HG03354 (cell line): ENCODE data around the gene MBNL2.

Experiments used
- ATAC-seq: cut with Tn5 transposase; IDR thresholded peaks from one replicate; pipeline ENCODE4 v1.9.1; 2021; ENCODE audit warnings: mild to moderate bottlenecking; ENCODE audit not compliant: unreplicated experiment, poor library complexity, severe bottlenecking

The MBNL2 gene

DNA sequence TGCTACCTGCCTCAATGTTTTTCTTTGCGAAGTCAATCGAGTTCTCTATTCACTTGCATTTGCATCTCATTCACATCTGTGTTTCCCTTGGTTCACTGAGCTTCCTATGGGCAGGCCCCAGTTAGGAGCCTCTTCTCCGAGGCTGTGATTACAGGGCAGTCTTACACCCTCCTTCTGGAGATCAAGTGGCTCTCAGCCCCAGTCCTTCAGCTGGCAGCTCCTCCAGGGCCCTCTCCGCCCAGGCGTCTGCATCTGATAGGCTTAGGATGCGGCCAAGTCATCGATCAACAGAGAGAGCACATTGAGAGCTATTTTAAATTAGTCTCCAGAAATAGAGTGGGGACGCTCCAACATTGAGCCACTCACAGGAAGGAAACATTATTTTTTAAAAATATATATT lies 44.2 kb downstream of the MBNL2 start:
- ATAC-seq, result no peak

DNA sequence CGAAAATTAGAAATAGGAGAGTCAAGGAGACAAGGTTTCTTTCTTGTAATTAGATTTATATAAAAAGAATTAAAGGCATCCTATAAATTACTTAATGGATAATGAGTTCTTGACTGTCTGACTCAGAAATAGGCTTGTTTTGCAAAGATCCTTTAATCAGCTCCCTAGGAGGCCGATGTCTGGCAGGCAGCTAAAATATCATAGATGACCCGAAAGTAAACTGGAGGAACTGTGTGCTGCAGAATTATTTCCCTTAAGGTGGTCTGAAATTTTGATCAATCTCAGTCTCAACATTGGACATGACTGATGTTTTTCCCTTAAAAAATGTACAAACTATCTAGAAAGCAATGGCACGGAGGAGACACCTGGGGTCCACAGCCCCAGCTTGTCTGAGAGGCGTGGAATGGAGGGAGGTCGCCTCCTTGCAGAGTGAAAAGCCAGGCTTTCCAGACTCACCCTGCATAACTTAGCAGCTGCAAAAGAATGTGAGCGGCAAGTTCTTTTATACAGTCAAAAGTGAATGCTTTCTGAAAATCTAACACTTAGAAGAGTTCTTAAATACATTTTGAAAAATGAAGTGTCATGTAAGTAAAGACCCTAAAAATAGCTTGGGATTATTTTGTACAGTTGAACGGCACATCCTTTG lies 44.8 kb downstream of the MBNL2 start:
- ATAC-seq, result no peak

DNA sequence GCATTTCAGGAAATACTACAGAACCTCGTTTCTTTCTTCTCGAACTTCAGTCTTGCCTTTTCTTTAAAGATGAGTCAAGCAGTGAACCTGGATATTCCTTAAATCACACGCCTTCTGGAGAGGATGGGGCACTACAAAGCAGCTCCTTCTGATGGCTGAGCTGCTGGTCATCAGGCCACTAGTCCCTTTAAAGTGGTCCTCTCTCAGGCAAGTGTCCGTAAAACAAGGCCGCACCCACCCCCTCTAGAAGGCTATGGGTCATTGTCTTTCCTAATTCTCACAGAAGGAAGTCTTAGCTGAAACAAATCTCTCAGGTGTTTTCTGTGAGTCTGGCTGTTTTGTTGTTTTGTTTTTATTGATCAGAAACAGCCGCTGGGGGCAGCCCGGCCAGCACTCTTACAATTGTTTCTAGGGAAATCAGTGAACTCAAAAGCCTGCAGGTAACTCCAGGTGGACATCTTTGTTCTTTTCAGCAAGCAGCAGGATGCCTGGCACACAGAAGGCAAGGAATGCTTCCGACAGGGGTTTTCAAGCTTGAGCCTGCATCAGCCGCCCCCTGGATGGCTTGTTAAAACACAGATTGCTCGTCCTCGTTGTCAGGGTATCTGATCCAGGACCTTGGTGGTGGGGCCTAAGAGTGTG lies 45.4 kb downstream of the MBNL2 start:
- ATAC-seq, result no peak

DNA sequence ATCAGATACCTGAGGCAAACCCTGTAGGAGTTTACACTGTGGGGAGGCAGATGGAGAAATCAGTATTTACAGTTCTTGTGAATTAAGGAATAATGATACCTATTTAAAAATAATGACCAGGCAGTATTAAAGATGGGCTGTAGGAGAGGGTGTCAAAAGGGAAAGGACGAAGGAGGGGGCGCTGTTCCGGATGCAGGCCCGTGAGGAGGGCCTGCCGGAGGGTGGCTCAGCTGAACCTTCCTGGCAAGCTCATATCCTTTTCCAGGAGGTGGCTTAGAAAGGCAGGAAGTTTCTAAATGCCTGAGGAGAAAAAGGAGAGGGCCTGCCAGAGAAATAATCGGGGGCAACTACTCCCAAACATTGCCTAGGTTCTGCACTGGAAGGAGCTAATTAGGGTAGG lies 46.6 kb downstream of the MBNL2 start:
- ATAC-seq, result no peak

DNA sequence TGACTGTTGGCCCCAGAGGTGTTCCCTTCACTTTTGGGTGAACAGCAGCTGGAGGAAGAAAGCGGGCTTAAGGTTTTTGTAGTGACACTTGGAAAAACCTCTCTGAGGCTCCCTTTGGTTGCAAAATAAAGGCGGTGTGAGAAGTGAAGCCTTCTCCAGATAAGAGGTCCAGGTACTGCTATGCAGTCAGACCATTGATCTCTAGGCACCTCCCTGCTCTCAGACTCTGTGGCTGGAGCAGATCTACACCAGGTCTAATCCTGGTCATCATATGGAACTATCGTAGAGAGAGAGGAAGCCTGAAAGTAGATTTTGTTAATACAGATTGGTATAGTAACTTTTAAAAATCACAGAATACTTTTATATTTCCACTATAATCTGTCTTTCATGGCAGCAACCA lies 47.5 kb downstream of the MBNL2 start:
- no peak for ATAC-seq

DNA sequence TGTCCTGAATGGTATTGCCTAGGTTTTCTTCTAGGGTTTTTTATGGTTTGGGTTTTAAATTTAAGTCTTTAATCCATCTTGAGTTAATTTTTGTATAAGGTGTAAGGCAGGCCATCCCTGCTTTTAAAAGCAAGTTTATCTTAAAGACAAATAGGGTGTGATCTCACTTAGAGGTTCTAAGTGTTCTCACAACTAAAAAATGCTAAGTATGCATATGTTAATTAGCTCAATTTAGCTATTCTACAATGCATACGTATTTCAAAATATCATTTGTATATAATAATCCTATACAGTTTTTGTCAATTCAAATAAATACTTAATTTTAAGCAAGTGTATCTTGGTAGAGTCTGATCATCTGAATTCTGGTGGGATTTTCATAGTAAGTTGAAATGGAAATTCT lies 50.4 kb downstream of the MBNL2 start:
- ATAC-seq, result no peak

DNA sequence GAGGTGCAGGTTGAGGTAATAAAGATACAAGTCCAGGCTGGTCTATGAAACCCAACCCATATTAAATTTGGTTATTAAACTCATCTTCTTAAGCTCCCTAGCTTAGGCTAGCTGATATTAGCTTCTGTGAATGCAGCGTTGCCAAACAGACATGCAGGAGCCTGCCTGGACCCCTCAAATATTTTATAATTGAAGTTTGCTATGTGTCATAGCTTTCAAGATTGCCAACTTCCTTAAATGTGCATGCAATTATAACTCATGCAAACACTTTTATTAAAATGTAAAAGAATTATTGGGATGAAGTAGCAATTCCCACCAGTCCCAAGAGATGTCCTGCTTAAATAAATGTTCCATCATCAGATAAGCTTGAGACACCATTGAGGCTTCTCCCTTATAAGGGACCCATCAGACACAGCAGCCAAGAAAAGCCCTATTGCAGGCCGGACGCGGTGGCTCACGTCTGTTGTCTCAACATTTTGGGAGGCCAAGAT lies 51.3 kb downstream of the MBNL2 start:
- ATAC-seq, result no peak

DNA sequence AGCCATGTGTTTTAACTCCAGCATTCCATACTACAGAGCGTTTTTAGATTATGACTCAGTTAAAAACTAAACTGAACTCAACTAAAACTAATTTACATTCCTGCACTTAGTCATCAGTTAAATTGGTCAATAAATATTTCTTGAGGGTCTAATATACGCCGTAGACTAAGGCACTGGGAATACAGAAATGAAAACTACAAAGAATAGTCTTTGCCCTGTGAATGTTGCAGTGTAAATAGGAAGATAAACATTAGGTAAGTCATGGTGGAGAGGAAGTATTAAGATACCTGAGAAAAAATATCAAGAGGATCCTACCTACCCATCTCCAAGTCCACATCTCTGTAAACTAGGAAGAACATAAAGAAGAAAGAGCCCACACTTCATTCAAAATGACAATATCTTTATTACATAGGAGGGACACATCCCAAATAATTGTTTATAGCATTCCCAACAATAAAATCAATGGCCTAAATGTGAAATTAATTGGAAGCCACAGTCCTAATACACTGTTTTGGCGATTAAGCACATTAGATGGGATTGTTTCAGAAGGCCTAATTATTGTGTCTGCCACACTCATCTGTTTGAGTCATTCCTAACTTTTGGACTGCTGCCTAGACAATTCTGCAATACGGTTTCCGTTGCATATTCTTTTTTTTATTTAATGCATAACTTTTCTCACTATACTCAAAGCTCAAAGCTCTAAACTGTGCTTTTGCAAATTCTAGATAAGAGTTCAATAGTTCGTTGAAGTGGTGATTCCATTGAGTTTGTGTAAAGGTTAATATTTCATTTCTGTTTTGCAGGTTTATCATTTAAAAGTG lies 52.9 kb downstream of the MBNL2 start:
- peak; percentile 48 for ATAC-seq

DNA sequence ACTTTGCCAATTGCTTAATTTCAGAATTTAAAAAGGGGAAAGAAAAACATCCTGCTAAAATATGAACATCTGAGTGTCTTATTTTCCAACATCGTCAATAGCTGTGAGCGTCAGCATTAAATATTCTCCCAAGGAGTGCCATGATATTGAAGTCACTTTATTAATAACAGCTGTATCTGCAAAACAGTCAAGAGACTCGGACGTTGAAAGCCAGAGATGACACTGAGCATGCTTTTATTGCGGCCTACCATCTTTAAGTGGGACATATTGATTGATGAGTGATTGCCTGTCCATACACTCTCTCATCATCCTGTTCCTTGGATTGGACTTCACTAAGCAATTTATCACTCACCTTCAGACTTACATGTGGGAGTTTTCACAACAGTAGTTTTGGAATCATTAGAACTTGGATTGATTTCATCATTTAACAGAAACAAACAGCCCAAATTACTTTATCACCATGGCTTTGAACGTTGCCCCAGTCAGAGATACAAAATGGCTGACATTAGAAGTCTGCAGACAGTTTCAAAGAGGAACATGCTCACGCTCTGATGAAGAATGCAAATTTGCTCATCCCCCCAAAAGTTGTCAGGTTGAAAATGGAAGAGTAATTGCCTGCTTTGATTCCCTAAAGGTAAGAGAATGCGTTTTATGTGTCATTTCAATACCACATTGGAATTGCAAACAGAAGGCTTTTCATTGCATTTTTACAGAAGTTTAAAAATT lies 53.8 kb downstream of the MBNL2 start:
- ATAC-seq, result no peak

DNA sequence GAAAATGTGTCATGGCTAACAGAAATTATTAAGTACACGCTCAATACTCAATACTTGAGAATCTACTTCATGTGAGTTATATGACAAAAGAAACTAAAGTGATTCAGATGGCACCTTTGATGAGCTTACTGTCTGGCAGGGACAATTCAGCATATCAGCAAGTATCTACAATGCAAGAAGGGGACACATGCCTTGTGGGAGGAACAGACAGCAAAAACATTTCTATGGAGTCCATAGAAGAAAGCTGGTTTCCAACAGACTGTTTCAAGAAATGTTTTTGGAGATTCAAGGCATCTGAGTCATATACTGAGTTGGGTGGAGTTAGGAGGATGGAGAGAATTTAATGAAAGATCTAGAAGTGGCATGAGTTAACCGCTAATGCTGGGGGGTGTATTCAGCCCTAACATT lies 54.7 kb downstream of the MBNL2 start:
- no peak for ATAC-seq

DNA sequence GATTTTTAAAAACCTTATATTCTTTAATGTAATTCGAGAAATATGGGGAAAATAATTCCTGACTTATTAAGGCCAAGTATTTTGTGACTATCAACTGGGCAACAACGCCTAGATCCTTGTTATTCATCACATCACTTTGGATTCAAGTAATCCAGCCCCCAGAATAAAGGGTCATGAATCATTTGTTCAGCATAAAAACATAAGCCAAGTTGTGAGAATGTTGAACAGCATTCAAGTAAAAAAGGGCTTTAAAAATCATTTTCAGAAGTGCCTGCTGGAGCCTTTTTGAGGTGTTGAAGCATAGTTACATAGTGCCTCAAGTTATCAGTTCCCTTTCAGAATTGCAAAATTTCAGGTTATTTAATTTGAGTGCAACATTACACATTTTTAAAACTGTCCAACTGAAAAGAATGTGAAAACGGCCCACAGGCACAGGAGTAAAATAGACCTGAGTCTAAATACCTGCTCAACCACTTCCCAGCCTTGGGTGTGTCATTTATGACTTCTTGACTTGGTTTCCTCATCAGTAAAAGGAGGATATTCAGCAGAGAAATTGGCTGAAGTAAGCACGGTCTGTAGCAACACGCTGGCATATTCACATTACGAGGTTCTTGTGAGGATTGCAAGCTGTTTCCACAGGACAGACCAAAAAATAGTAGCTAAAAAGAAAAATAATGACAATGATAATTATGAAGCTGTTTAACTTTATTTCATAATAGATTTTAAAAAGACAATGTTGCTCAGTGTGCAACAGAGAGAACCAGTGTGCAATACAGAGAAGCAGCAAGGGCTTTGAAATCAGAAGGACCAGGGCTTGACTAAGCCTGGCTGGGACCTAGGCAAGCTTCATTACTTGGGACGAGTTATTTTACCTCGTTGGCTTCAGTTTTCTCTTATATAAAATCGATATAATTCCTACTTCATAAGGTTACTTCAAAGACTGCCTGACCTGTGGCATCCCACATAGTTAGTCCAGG lies 56.6 kb downstream of the MBNL2 start:
- ATAC-seq, result no peak

DNA sequence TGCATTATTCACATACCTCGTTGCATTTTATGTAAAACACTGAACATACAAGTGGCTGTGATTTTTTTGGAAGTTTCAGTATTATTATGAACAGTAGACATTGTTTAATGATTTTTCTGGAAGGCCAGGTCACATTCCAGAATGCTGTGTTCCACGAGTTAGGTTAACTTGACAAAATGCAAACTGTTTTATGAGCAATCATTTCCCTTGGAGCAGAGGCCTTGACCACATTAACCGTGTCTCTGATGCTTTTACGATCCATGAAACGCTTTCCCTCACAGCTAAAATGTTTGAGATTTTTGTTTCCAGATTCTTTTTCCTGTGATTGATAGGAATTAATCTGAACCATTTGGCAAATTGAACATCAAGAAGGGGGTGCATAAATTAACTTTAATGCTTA lies 57.8 kb downstream of the MBNL2 start:
- no peak for ATAC-seq

DNA sequence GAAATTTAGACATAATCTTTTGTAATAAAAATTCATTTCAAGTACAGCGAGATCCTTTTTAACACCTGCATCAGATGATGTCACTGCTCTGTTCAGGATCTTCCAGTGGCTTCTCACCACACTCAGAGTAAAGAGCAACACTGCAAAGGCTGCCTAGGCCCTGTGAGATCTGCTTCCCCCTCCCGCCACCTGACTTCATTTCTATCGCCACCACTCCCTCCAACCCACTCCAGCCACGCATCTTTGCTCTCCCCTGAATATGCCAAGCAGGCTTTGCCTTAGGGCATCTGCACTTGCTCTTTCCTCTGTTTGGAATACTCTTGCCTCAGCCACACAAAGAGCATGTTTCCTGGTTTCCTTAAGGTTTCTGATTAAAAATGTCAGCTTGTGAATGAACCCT lies 58.3 kb downstream of the MBNL2 start:
- no peak for ATAC-seq

DNA sequence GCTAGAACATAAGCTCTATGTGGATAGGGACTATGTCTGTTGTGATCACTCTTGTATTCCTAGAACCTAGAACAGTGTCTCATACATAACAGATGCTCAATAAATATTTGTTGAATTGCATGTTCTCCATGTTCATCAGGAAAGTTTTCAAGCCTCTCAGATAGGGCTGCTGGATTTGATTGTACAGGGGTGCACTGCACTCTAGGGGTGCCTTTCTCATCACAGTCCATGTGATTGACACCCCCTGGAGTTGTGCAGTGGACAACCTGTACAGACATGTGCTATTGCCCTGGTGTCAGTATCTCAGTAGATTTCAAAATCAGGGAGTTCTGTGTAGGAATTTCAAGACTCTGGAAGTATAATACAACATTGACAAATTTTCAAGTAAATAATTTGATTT lies 58.9 kb downstream of the MBNL2 start:
- ATAC-seq, result no peak

DNA sequence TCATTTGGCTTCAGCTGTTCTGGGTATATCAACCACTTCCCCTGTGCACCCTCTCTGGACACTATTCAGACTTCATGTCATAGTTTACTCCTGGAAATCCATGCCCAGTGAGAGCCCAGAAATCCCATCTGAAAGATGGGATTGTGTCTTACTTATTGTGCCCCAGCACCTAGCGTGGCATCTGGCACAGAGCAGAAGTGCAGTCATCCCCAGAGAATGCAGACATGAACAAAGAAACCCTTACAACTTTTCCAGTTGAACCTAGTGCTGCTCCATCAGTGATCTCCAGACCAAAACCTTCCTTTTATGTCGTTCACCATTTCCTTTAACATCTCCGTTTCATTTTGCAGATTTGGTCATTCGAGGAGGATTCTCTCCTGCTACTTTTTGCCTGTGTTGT lies 60.6 kb downstream of the MBNL2 start:
- no peak for ATAC-seq

DNA sequence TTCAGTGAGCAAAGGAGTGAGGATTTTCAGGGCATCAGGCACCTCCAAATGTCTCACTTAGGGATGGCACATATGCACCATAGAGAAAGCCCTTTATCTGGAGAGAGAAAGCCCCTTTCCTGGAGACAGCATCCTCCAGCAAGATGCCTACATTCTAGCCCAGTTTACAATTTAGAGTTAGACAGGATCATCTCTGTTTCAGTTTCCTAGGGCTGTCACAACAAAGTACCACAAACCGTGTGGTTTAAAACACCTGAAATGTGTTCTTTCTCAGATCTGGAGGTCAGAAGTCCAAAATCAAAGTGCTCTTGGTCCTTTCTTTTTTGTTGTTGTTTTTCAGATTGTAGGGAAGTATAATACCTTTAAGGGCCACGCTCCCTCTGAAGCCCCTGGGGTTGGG lies 61.8 kb downstream of the MBNL2 start:
- peak; percentile 60 for ATAC-seq

DNA sequence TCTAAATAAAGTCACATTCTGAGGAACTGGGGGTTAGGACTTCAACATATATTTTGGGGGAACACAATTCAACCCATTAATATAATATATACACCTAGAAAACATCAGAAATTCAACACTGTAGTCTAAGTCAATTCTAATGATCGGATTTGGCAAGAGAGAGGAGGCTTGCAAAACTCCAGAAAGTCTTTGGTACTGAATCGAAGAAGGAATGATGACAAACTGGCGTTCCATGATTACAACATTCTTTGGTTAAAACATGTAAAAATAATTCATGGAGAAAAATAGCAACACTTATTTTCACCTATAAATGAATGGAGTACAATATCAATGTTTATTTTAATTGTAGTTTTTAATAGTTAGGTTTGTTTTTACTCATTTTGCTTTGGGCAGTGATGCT lies 62.4 kb downstream of the MBNL2 start:
- no peak for ATAC-seq

DNA sequence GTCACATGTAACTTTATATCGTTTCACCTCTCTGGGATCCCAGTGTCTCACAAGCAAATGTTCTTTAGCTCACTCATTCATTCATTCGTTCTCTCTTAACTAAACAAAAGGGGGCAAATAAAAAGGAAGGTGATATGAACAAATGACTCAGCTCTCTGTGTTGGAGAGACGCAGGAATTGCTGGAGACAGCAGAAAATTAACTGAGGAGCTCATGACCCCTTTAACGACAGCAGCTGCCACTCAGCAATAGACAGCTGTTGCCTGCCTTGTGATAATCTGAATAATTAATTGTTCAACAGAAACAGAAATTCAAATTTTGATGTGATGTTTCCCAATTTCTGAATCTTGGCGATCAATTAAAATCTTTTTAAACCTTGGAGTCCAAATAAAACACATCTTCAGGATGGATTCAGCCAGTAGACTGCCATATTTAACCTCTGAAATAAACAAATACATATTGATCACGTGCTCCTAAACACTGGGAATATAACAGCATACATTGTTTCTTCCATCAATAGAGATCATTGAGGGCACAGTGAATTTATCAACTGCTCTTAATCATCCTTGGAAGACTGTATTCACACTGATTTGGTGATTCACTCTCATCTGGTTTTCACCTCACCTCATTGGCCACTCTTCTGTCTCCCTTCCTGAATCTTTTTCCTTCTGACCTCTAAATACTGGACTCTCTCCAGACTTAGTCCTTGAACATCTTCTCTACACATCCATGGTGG lies 63.3 kb downstream of the MBNL2 start:
- no peak for ATAC-seq
